HepG2 (cell line): Measurements from ENCODE around the gene DLG3. TPM values are rescaled to one million over a fixed set of nuclear protein-coding genes. Genes with fewer than 3 reads are reported as not detected.

Experiments used
- ATAC-seq: fragments of 200-7000 bp; cut with Tn5 transposase; 3 replicates; pipeline ENCODE4 v1.9.1; 2020; ENCODE audit warnings: mild to moderate bottlenecking, moderate library complexity
- BruUV-seq: library from RNA; stranded (reverse); fragments of 400-500 nt; replicated peaks from 2 replicates; lab custom pipeline; 2021; lab: Mats Ljungman, UMichigan
- CTCF ChIA-PET: fragments of 300-600 bp; formaldehyde crosslinking; extraction: SDS; loops from one replicate; lab custom pipeline; 2021; ENCODE audit warnings: low total read pairs, inconsistent platforms, low intra/inter-chr PET ratio; lab: Yijun Ruan, JAX
- POLR2A ChIA-PET: fragments of 350-600 bp; sonication (Branson Sonifier 250); formaldehyde crosslinking; loops from one replicate; lab custom pipeline; 2020; ENCODE audit warnings: antibody characterized with exemption, inconsistent platforms; lab: Yijun Ruan, JAX
- DNase-seq: peaks from one replicate; pipeline ENCODE4 v3.0.0-alpha.2; 2015; ENCODE audit warnings: low spot score
- FAIRE-seq: peaks from 3 replicates; lab custom pipeline; 2011; peaks lifted over from hg19 to GRCh38; lab: Jason Lieb, UNC
- H2AFZ ChIP-seq: one replicate; pipeline ENCODE4 v1.6.1; 2011; ENCODE audit warnings: low read length, inconsistent platforms
- H3K27ac ChIP-seq: fragments of 300-600 bp; 3 replicates; pipeline ENCODE4 v1.8.0; 2011; ENCODE audit warnings: mixed run types, mild to moderate bottlenecking, mixed read lengths, low read length, inconsistent platforms; ENCODE audit not compliant: insufficient read depth; ENCODE audit errors: extremely low read length
- H3K27me3 ChIP-seq, 2 experiments: fragments of 200-600 bp in 1 of 2; 2 replicates in 1 of 2; 3 replicates in 1 of 2; pipeline versions ENCODE4 v1.6.0 to v1.8.0; 2011; ENCODE audit warnings: low read length in 2 of 2, mild to moderate bottlenecking in 2 of 2, moderate library complexity in 2 of 2, inconsistent platforms in 1 of 2; ENCODE audit not compliant: insufficient read depth in 2 of 2, control insufficient read depth in 1 of 2
- H3K36me3 ChIP-seq, 2 experiments: fragments of 200-600 bp in 1 of 2; replicated peaks in 1 of 2; 2 replicates in 1 of 2; 3 replicates in 1 of 2; pipeline versions ENCODE4 v1.5.1 to v1.8.0; 2011; ENCODE audit warnings: low read length in 2 of 2, inconsistent platforms in 1 of 2; ENCODE audit not compliant: insufficient read depth in 2 of 2, control insufficient read depth in 1 of 2
- H3K4me1 ChIP-seq: 2 replicates; pipeline ENCODE4 v1.5.1; 2012; ENCODE audit warnings: low read length, inconsistent platforms; ENCODE audit not compliant: insufficient read depth
- H3K4me2 ChIP-seq: 2 replicates; pipeline ENCODE4 v1.6.0; 2011; ENCODE audit warnings: low read depth, low read length, inconsistent platforms
- H3K4me3 ChIP-seq, 3 experiments: fragments of 200-600 bp in 1 of 3; sonication (generic), shearing (Covaris generic) in 1 of 3; replicated peaks in 1 of 3; 2 replicates each; pipeline ENCODE4 v1.5.1; 2011 to 2016; ENCODE audit warnings: low read length in 3 of 3, inconsistent platforms in 2 of 3, low read depth in 2 of 3, mild to moderate bottlenecking in 2 of 3, control low read depth in 1 of 3, mixed read lengths in 1 of 3; ENCODE audit not compliant: insufficient read depth in 1 of 3
- H3K79me2 ChIP-seq: one replicate; pipeline ENCODE4 v1.6.1; 2011; ENCODE audit warnings: low read length, inconsistent platforms; ENCODE audit not compliant: insufficient read depth
- H3K9ac ChIP-seq: 2 replicates; pipeline ENCODE4 v1.6.0; 2011; ENCODE audit warnings: mild to moderate bottlenecking, low read depth, low read length, inconsistent platforms; ENCODE audit not compliant: insufficient read depth
- H3K9me3 ChIP-seq: 2 replicates; pipeline ENCODE4 v1.5.1; 2012; ENCODE audit warnings: mild to moderate bottlenecking, low read length
- H4K20me1 ChIP-seq: 2 replicates; pipeline ENCODE4 v1.6.0; 2011; ENCODE audit warnings: inconsistent platforms, mild to moderate bottlenecking, low read length, moderate library complexity; ENCODE audit not compliant: insufficient read depth
- ARNTL ChIP-seq: sonication (generic); formaldehyde crosslinking; IDR thresholded peaks from 2 replicates; pipeline ENCODE4 v1.4.0; 2020; ENCODE audit warnings: mild to moderate bottlenecking, missing genetic modification reagents
- HNF4A ChIP-seq: sonication (generic); formaldehyde crosslinking; IDR thresholded peaks from 2 replicates; pipeline ENCODE4 v1.4.0; 2020; ENCODE audit warnings: missing genetic modification reagents
- HOXA7 ChIP-seq: sonication (generic); formaldehyde crosslinking; IDR thresholded peaks from 2 replicates; pipeline ENCODE4 v1.8.1; 2022; ENCODE audit warnings: mild to moderate bottlenecking, missing genetic modification reagents, moderate library complexity
- MTERF4 ChIP-seq: sonication (generic); formaldehyde crosslinking; IDR thresholded peaks from 2 replicates; pipeline ENCODE4 v1.8.0; 2023; ENCODE audit warnings: mild to moderate bottlenecking, missing genetic modification reagents
- SOX6 ChIP-seq, 2 experiments: fragments of 450-650 bp in 1 of 2; sonication (generic) in 1 of 2; formaldehyde crosslinking in 1 of 2; IDR thresholded peaks; 2 replicates each; pipeline versions ENCODE4 v1.4.0 to v1.6.1; 2017 to 2020; ENCODE audit warnings: antibody characterized with exemption in 1 of 2, mild to moderate bottlenecking in 1 of 2, missing genetic modification reagents in 1 of 2
- XBP1 ChIP-seq: sonication (generic); formaldehyde crosslinking; IDR thresholded peaks from 2 replicates; pipeline ENCODE4 v1.5.0; 2020; ENCODE audit warnings: missing genetic modification reagents
- ZBTB1 ChIP-seq: sonication (generic); formaldehyde crosslinking; IDR thresholded peaks from 2 replicates; pipeline ENCODE4 v1.4.0; 2020; ENCODE audit warnings: missing genetic modification reagents, borderline replicate concordance
- ZMAT3 ChIP-seq: sonication (generic); formaldehyde crosslinking; conservative IDR thresholded peaks from 2 replicates; pipeline ENCODE4 v1.7.0; 2021; ENCODE audit warnings: missing genetic modification reagents
- ZNF10 ChIP-seq: sonication (generic); formaldehyde crosslinking; IDR thresholded peaks from 2 replicates; pipeline ENCODE4 v1.4.0; 2020; ENCODE audit warnings: mild to moderate bottlenecking, low read depth, missing genetic modification reagents, borderline replicate concordance
- ZNF281 ChIP-seq: sonication (generic); formaldehyde crosslinking; IDR thresholded peaks from 2 replicates; pipeline ENCODE4 v1.4.0; 2020; ENCODE audit warnings: missing genetic modification reagents, borderline replicate concordance
- ZNF468 ChIP-seq: sonication (generic); formaldehyde crosslinking; IDR thresholded peaks from 2 replicates; pipeline ENCODE4 v1.8.0; 2022; ENCODE audit warnings: mild to moderate bottlenecking, moderate library complexity, missing genetic modification reagents
- ZNF574 ChIP-seq: sonication (generic); formaldehyde crosslinking; IDR thresholded peaks from 2 replicates; pipeline ENCODE4 v1.4.0; 2020; ENCODE audit warnings: missing genetic modification reagents
- ZNF841 ChIP-seq: sonication (generic); formaldehyde crosslinking; IDR thresholded peaks from 2 replicates; pipeline ENCODE4 v1.8.1; 2023; ENCODE audit warnings: missing genetic modification reagents, borderline replicate concordance
- WGBS: methylation state at CpG from one replicate; pipeline ENCODE4 v1.1.6; 2017; ENCODE audit warnings: low lambda C conversion rate; 5-methylcytosine and 5-hydroxymethylcytosine counted together
- in situ Hi-C: cut with HindIII; loops from 2 replicates; pipeline ENCODE4 v1.10.0; 2017; ENCODE audit warnings: low pct_unique_long_range_greater_than_20kb; ENCODE audit not compliant: extremely low pct_ligation_motif_present
- intact Hi-C: fragments of 100-400 bp; cut with micrococcal nuclease; formaldehyde crosslinking; loops from one replicate; pipeline ENCODE4 v1.10.0; 2022; ENCODE audit not compliant: unreplicated experiment
- polyA plus RNA-seq, 8 experiments: library from polyadenylated mRNA; depleted of rRNA in 3 of 8; stranded (reverse) in 7 of 8; unstranded in 1 of 8; fragments of >200 nt; fragmentation: Illumina TruSeq in 4 of 8; extraction: Trizol in 4 of 8; gene quantifications; 2 replicates each; pipeline versions ENCODE4 v1.2.1 to v1.2.3, GENCODE V29; 2011 to 2016; ENCODE audit warnings: low read depth in 4 of 8, missing spikeins in 1 of 8, mixed read lengths in 1 of 8; ENCODE audit not compliant: insufficient read depth in 1 of 8
- total RNA-seq, 5 experiments: library from RNA; depleted of rRNA; stranded (reverse); fragments of >200 nt; fragmentation: Illumina TruSeq; extraction: Trizol; gene quantifications; 2 replicates each; pipeline ENCODE4 v1.2.3, GENCODE V29; 2016; ENCODE audit warnings: low read depth in 1 of 5

DLG3 gene
- total and polyA plus RNA-seq, 2 of the 13 experiments (the other 11 are each of a cell fraction or from before 2014, with no cell fraction given), result 9.9 to 19.4 TPM

GRCh38 chrX:70461026-70461425 lies 16.4 kb downstream of the DLG3 start:
- no peak overlapping the region for H3K9ac ChIP-seq
- intact Hi-C loops, result no loop called here
- ATAC-seq (no peak), FAIRE-seq (no peak), DNase-seq (no peak)
- POLR2A ChIA-PET, result no interaction called here
- no peak overlapping the region for H3K27ac ChIP-seq
- H4K20me1 ChIP-seq, result no peaks in the 10 kb centered on the region
- H2AFZ ChIP-seq, result no peak overlapping the region
- no peak overlapping the region for H3K4me3 ChIP-seq
- 100% methylated on average over 2 of the region's 2 CpGs for WGBS
- peaks cover 11% of the 10 kb centered on the region for H3K4me1 ChIP-seq
- H3K27me3 ChIP-seq, result no peaks in the 10 kb centered on the region
- in situ Hi-C loops, result no loop called here
- no peaks in the 10 kb centered on the region for H3K9me3 ChIP-seq
- H3K79me2 ChIP-seq, result peaks cover 10% of the 10 kb centered on the region
- TF ChIP-seq ZNF468 (no peak), ZNF574 (CRISPR knock-in tag) (no peak), ZMAT3 (no peak), SOX6 (IDR thresholded peaks at IDR 0.05) (no peak), SOX6 (CRISPR knock-in tag; IDR thresholded peaks at IDR 0.05) (no peak), XBP1 (CRISPR knock-in tag) (no peak), ZNF841 (CRISPR knock-in tag) (no peak), HOXA7 (CRISPR knock-in tag) (no peak), MTERF4 (CRISPR knock-in tag) (no peak), ARNTL (CRISPR knock-in tag) (no peak), ZNF10 (CRISPR knock-in tag) (no peak), ZNF281 (CRISPR knock-in tag) (no peak), HNF4A (CRISPR knock-in tag) (no peak), ZBTB1 (CRISPR knock-in tag) (no peak)
- TF ChIP-seq, all 625 proteins: peak for 0
- H3K4me2 ChIP-seq, result no peak overlapping the region
- CTCF ChIA-PET, result no interaction called here
- no peaks in the 10 kb centered on the region for H3K36me3 ChIP-seq
- BruUV-seq, result no TSS peak
